Sigmoid colon (tissue), 4 donors: ENCODE measurements around the gene SLF1.

Experiments
- POLR2A ChIP-seq, 2 donors: fragments of 450-650 bp; IDR thresholded peaks; one replicate each; pipeline ENCODE4 v1.6.1; 2016; ENCODE audit warnings: antibody characterized with exemption in 2 of 2, mild to moderate bottlenecking in 2 of 2, moderate library complexity in 2 of 2
- POLR2AphosphoS5 ChIP-seq, 4 donors: sonication (generic); formaldehyde crosslinking; IDR thresholded peaks; one replicate each; pipeline ENCODE4 v1.6.1; 2017; ENCODE audit warnings: antibody characterized with exemption in 4 of 4
- TF ChIP-seq, protein P1 (sequence below), 4 experiments: fragments of 450-650 bp in 3 of 4; fragments of 200-600 bp in 1 of 4; IDR thresholded peaks; one replicate each; pipeline ENCODE4 v1.5.1; 2016 to 2019; ENCODE audit warnings: antibody characterized with exemption in 4 of 4, mild to moderate bottlenecking in 3 of 4, moderate library complexity in 2 of 4

DNA sequence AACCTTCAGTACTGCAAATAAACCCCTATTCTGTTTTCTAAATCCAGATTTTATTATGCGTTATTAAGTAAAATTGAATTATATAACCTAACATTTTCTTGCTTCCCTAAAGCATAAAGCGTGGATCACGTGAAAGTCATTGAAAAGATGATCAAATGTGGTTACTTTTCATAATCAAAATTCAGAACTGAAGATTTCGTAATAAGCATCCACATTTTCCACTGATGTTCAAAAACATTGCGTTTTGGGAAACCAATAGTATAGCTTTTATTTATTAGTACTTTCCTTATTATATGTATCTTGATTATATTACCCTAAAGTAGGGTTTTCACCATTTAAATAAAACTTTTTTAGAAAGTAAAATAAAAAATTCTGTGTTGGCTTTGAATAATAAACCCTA lies 1.8 kb downstream of the SLF1 start:
- TF ChIP-seq, protein P1, sequence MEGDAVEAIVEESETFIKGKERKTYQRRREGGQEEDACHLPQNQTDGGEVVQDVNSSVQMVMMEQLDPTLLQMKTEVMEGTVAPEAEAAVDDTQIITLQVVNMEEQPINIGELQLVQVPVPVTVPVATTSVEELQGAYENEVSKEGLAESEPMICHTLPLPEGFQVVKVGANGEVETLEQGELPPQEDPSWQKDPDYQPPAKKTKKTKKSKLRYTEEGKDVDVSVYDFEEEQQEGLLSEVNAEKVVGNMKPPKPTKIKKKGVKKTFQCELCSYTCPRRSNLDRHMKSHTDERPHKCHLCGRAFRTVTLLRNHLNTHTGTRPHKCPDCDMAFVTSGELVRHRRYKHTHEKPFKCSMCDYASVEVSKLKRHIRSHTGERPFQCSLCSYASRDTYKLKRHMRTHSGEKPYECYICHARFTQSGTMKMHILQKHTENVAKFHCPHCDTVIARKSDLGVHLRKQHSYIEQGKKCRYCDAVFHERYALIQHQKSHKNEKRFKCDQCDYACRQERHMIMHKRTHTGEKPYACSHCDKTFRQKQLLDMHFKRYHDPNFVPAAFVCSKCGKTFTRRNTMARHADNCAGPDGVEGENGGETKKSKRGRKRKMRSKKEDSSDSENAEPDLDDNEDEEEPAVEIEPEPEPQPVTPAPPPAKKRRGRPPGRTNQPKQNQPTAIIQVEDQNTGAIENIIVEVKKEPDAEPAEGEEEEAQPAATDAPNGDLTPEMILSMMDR (IDR thresholded peaks at IDR 0.05) = no peak
- TF ChIP-seq POLR2A (IDR thresholded peaks at IDR 0.05) = no peak
- no peak for TF ChIP-seq POLR2AphosphoS5 (IDR thresholded peaks at IDR 0.05)
